MM.1S (cell line): ENCODE data around the gene ATOH1.
A peak's percentile ranks its signal among the peaks of the same experiment; 100 is the strongest.

ENCODE experiments used
- DNase-seq: peaks from one replicate; pipeline ENCODE4 v3.0.0-alpha.2; 2015
- H2AFZ ChIP-seq: fragments of 300-600 bp; sonication (generic); 2 replicates; pipeline ENCODE4 v1.6.0; 2016; ENCODE audit warnings: antibody characterized with exemption, low read length
- H3F3A ChIP-seq: fragments of 300-600 bp; sonication (generic); 2 replicates; pipeline ENCODE4 v1.6.1; 2016; ENCODE audit warnings: mild to moderate bottlenecking, antibody characterized with exemption, low read length, moderate library complexity, mixed read lengths; ENCODE audit not compliant: insufficient read depth
- H3K27ac ChIP-seq: fragments of 300-600 bp; sonication (generic); 2 replicates; pipeline ENCODE4 v1.5.1; 2016; ENCODE audit warnings: mild to moderate bottlenecking, low read length
- H3K27me3 ChIP-seq: fragments of 300-600 bp; sonication (generic); replicated peaks from 2 replicates; pipeline ENCODE4 v1.6.0; 2016; ENCODE audit warnings: low read length; ENCODE audit not compliant: insufficient read depth
- H3K36me3 ChIP-seq: fragments of 300-600 bp; sonication (generic); replicated peaks from 2 replicates; pipeline ENCODE4 v1.6.1; 2016; ENCODE audit warnings: mild to moderate bottlenecking, low read length, mixed read lengths; ENCODE audit not compliant: insufficient read depth
- H3K4me1 ChIP-seq: fragments of 300-600 bp; sonication (generic); 2 replicates; pipeline ENCODE4 v1.6.1; 2016; ENCODE audit warnings: low read length, mixed read lengths
- H3K4me2 ChIP-seq: fragments of 300-600 bp; sonication (generic); 2 replicates; pipeline ENCODE4 v1.6.0; 2016; ENCODE audit warnings: low read depth, low read length
- H3K4me3 ChIP-seq: fragments of 300-600 bp; sonication (generic); 2 replicates; pipeline ENCODE4 v1.5.1; 2016; ENCODE audit warnings: low read length, mixed read lengths
- H3K79me2 ChIP-seq: fragments of 300-600 bp; sonication (generic); 2 replicates; pipeline ENCODE4 v1.6.1; 2016; ENCODE audit warnings: mixed run types, low read length, mixed read lengths
- H3K9ac ChIP-seq: fragments of 300-600 bp; sonication (generic); 2 replicates; pipeline ENCODE4 v1.6.1; 2016; ENCODE audit warnings: low read length, mixed read lengths
- H3K9me2 ChIP-seq: fragments of 300-600 bp; sonication (generic); replicated peaks from 2 replicates; pipeline ENCODE4 v1.6.1; 2016; ENCODE audit warnings: mild to moderate bottlenecking, low read length, mixed read lengths; ENCODE audit not compliant: insufficient read depth
- H3K9me3 ChIP-seq: fragments of 300-600 bp; sonication (generic); replicated peaks from 2 replicates; pipeline ENCODE4 v1.6.1; 2016; ENCODE audit warnings: mild to moderate bottlenecking, low read length, mixed read lengths; ENCODE audit not compliant: insufficient read depth
- H4K20me1 ChIP-seq: fragments of 300-600 bp; sonication (generic); 2 replicates; pipeline ENCODE4 v1.6.1; 2016; ENCODE audit warnings: mild to moderate bottlenecking, low read length, moderate library complexity, mixed read lengths; ENCODE audit not compliant: insufficient read depth
- EZH2 ChIP-seq: fragments of 300-600 bp; sonication (generic); optimal IDR thresholded peaks from 2 replicates; pipeline ENCODE3; 2017; ENCODE audit warnings: low read depth, mild to moderate bottlenecking, antibody characterized with exemption, low read length, mixed read lengths
- EZH2phosphoT487 ChIP-seq: fragments of 300-600 bp; sonication (generic); IDR thresholded peaks from 2 replicates; pipeline ENCODE4 v1.6.1; 2018; ENCODE audit warnings: antibody characterized with exemption, low read length
- TF ChIP-seq, protein P1 (sequence below): fragments of 300-600 bp; sonication (generic); IDR thresholded peaks from 2 replicates; pipeline ENCODE4 v1.5.1; 2016; ENCODE audit warnings: antibody characterized with exemption, low read length, mixed read lengths

The ATOH1 gene

DNA sequence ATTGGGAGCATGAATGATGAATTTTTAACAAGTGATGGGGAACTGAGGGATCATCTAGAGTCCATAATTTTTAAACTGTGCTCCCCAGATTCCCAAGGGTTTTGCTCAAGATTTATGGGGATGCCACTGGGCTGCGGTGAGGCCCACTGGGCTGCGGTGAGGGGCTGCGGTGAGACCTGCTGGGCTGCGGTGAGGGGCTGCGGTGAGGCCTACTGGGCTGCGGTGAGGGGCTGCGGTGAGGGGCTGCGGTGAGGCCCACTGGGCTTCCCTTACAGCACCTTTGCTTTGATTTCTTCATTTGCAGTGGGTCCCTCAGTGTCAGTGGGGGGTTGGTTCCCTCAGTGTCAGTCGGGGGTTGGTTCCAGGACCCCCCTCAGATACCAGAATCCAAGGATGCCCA lies 47.4 kb upstream of the ATOH1 start:
- Histone ChIP-seq H3K9ac (no peak overlapping the region), H3K27me3 (no peaks in the 10 kb centered on the region), H3K4me1 (no peaks in the 10 kb centered on the region), H3K4me2 (no peak overlapping the region), H3K36me3 (no peaks in the 10 kb centered on the region), H4K20me1 (no peaks in the 10 kb centered on the region), H3F3A (no peaks in the 10 kb centered on the region), H3K9me2 (no peaks in the 10 kb centered on the region), H3K79me2 (no peaks in the 10 kb centered on the region), H3K9me3 (no peaks in the 10 kb centered on the region), H2AFZ (no peak overlapping the region), H3K4me3 (no peak overlapping the region), H3K27ac (no peak overlapping the region)
- TF ChIP-seq, protein P1, sequence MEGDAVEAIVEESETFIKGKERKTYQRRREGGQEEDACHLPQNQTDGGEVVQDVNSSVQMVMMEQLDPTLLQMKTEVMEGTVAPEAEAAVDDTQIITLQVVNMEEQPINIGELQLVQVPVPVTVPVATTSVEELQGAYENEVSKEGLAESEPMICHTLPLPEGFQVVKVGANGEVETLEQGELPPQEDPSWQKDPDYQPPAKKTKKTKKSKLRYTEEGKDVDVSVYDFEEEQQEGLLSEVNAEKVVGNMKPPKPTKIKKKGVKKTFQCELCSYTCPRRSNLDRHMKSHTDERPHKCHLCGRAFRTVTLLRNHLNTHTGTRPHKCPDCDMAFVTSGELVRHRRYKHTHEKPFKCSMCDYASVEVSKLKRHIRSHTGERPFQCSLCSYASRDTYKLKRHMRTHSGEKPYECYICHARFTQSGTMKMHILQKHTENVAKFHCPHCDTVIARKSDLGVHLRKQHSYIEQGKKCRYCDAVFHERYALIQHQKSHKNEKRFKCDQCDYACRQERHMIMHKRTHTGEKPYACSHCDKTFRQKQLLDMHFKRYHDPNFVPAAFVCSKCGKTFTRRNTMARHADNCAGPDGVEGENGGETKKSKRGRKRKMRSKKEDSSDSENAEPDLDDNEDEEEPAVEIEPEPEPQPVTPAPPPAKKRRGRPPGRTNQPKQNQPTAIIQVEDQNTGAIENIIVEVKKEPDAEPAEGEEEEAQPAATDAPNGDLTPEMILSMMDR: no peak
- TF ChIP-seq EZH2: no peak
- TF ChIP-seq EZH2phosphoT487: no peak
- no peak for DNase-seq

DNA sequence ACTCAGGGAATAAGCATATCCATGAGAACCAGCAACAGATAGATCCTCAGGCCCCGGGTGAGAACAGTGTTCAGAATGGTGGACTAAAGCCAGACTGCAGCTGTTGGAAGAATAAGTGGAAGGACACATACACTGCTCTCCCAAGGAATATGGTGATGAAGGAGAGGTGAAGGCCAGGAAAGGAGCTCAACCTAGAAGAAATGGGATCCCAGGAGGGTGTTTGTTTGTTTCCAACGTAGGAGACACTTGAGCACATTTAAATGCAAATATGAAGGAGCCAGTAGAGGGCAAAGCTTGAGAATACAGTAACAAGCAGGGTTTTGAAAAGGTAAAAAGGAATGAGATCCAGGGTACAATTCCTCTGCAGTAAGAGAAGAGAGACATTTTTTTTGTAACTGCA lies 42.4 kb upstream of the ATOH1 start:
- no peaks in the 10 kb centered on the region for H3K36me3 ChIP-seq
- no peak overlapping the region for H3K9ac ChIP-seq
- no peak for DNase-seq
- no peaks in the 10 kb centered on the region for H3F3A ChIP-seq
- H2AFZ ChIP-seq: no peak overlapping the region
- no peaks in the 10 kb centered on the region for H3K27me3 ChIP-seq
- no peaks in the 10 kb centered on the region for H3K9me3 ChIP-seq
- no peaks in the 10 kb centered on the region for H3K79me2 ChIP-seq
- no peaks in the 10 kb centered on the region for H3K9me2 ChIP-seq
- no peaks in the 10 kb centered on the region for H3K4me1 ChIP-seq
- TF ChIP-seq EZH2: no peak
- TF ChIP-seq EZH2phosphoT487: no peak
- TF ChIP-seq, protein P1: no peak
- H3K27ac ChIP-seq: no peak overlapping the region
- no peak overlapping the region for H3K4me2 ChIP-seq
- H3K4me3 ChIP-seq: no peak overlapping the region
- H4K20me1 ChIP-seq: no peaks in the 10 kb centered on the region

DNA sequence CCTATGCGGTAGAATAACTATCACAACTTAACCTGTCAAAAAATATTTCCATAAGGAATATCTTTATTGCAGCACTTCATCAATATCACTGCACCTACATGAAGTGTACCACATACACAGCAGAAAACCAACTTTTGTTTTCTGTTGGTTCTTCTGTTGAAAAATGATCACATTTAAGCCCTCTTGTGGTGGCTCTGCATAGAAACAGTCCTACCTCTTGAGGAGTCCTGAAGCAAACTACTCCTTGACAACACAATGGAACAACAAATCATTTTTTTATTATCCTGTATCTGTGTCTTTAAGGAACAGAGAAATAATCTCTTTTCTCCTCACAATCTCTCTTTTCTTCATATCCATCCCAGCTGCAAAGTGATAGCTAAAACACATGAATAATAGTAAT lies 39.8 kb upstream of the ATOH1 start:
- Histone ChIP-seq H3K9me2 (no peaks in the 10 kb centered on the region), H4K20me1 (no peaks in the 10 kb centered on the region), H3K9ac (no peak overlapping the region), H3K9me3 (no peaks in the 10 kb centered on the region), H3K4me3 (no peak overlapping the region), H3K4me2 (no peak overlapping the region), H3K79me2 (no peaks in the 10 kb centered on the region), H3K27ac (no peak overlapping the region), H3K4me1 (no peaks in the 10 kb centered on the region), H3K27me3 (no peaks in the 10 kb centered on the region), H3K36me3 (no peaks in the 10 kb centered on the region), H3F3A (no peaks in the 10 kb centered on the region), H2AFZ (no peak overlapping the region)
- TF ChIP-seq, protein P1: peak; percentile 45
- TF ChIP-seq EZH2: no peak
- DNase-seq: peak; percentile 45
